ELR (cell line): ENCODE measurements around the gene WDR48.

Source experiments
- DNase-seq: peaks from one replicate; pipeline ENCODE4 v3.0.0-alpha.2; 2015; ENCODE audit warnings: low read depth

Gene WDR48

DNA sequence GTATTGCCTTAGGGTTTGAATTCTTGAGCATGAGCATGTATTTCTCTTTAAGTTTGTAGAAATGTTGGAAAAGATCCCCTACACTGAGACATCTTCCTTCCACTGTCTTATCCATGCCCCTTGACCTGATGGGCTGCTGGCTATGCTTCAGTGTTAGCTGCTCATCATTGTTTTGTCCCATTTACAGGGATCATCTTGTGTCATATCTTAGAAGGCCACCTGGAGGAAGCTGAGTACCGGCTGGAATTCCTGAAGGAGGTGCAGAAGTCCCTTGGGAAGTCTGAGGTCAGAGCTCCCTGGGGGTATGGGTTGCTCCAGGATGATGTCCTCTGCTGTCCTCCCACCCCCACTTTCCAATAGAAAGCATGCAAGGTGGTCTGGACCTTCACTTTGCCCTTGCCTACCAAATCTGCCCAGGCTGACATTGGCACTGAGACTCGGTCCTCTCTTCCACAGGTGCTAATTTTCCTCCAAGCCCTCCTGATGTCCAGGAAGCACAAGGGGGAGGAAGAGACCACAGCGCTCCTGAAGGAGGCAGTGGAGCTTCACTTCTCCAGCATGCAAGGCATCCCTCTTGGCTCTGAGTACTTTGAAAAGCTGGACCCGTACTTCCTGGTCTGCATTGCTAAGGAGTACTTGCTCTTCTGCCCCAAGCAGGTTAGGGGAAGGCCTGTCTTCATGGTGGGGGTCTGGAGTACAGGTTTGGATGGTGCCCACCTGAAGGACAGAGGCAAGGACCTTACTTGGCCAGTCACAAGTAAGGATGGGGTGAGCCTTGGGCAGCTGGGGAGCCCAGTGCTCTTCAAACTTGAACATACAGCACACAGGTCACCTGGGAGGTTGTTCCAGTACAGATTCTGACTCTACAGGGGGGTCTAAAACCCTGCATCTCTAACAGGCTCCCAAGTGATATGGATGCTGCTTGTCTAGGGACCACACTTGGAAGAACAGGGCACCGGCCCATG is 73.3 kb downstream of the WDR48 start:
- no peak for DNase-seq

DNA sequence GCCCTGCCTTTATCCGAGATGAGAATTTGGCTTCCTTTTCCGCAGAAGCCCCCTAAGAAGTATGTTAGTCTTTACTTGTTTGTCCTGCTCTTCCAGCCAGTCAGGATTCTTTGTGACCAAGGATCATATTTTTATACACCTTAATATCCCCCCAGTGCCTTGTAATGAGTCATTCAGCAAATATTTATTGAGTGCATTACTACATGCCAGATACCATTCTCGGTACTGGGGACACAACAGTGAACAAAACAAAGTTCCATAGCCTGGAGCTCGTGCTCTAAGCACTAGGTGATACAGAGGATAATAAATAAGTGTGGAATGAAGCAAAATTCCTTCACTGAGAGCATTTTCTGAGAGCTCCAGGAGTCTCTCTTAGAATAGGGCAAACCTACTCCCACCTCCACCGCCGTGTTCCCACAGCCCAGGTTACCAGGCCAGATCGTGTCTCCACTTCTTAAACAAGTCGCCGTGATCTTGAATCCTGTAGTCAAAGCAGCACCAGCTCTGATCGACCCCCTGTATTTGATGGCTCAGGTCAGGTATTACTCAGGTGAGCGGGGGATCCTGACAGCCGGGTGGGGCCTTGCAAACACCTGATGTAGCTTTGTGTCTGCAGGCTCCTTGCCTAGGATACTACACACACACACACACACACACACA is 74.2 kb downstream of the WDR48 start:
- peak; percentile 64 for DNase-seq

GRCh38 chr3:39126532-39127071 is 74.8 kb downstream of the WDR48 start:
- peak; percentile 68 for DNase-seq

GRCh38 chr3:39127269-39127907 is 75.6 kb downstream of the WDR48 start:
- no peak for DNase-seq

DNA sequence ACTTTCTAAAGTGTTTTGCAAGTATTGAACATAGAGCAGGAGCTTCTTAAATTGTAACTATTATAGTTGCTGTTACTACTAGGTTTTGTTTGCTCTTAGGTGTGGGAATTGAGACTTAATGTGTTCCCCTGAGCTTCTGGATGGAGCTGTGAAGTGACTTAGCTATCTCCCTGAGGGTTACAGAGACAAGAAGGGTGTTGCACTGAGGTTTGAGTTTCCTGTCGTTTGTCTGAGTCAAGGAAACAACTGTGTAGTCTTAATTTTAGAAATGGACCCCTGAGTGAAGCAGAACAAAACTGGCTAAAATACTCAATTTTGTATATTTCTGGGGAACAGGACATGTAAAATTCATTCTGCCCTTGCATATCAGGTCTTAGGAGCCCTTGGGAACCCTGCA is 76.1 kb downstream of the WDR48 start:
- DNase-seq = no peak

GRCh38 chr3:39128951-39129350 is 77.1 kb downstream of the WDR48 start:
- DNase-seq = no peak

DNA sequence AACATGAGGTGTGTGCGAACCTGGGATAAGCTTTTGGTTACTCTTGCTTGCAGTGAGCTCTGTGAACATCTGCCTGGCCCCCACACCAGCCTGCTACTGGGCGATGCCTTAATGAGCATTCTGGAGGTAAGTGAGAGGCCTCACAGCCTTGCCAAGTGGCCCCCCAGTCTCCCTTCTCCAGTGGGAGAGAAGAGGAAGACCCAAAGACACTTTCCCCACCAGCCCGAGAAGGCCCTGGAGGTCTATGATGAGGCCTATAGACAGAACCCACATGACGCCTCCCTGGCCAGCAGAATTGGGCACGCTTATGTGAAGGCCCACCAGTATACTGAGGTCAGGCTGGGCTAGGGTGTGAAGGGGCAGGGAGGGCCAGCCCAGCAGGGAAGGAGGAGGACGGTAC is 78.2 kb downstream of the WDR48 start:
- DNase-seq = no peak

DNA sequence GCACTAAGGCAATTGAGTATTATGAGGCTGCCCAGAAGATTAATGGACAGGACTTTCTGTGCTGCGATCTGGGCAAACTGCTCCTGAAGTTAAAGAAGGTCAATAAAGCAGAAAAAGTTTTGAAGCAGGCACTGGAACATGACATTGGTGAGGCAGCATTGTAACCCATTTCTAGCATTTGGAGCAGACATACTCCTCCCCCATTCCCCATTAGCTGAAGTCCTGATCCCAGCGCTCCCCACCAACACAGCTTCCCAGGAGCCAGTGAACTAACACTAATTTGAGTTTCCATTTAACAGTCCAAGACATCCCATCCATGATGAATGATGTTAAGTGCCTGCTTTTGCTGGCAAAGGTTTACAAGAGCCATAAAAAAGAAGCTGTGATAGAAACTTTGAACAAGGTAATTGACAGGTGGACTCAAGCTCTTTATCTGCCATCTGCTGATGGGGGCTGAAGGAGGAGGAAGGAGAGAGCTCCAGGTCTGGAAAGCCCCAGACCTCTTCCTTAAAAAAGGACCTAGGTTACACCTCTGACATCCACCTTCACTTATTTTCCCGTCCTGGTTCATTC is 79.0 kb downstream of the WDR48 start:
- DNase-seq = no peak

GRCh38 chr3:39132096-39133092 is 80.6 kb downstream of the WDR48 start:
- DNase-seq = no peak

DNA sequence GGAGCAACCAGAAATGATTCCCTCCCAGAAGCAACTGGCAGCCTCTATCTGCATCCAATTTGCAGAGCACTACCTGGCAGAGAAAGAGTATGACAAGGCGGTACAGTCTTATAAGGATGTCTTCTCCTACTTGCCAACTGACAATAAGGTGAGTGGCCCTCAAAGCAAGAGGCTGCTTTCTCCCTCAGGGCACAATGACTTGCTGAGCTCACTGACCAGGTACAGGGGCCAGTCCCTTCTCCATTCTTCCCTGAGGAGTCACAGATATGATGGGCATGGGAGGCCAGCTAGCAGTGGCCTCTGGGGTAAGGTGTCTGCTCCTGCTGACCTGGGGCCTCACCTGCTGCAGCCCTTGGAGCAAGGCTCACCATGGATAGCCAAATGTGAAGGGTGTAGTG is 81.3 kb downstream of the WDR48 start:
- no peak for DNase-seq

GRCh38 chr3:39133822-39134221 is 82.0 kb downstream of the WDR48 start:
- DNase-seq = no peak

DNA sequence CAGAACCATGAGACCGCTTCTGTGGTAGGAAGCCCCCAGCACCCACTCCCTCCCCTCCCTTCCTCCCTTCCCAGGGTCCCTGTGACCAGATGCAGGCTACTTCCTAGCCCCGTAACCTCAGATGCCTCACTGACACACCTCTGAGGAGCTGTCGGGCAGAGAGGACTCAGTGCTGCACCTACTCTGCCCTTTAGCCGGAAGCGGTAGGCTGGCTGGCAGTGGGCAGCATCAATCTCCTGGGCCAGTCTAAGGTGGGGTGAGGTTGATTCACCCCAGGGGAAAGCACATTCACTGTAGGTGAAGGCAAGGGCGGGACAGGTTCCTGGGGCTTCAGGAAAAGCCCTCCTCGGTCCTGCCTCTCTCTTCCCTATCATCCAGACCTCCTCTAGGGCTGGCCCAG is 82.5 kb downstream of the WDR48 start:
- no peak for DNase-seq

- no peak for DNase-seq
These were observed 83.5 kb downstream of the WDR48 start for GRCh38 chr3:39135170-39135805.

GRCh38 chr3:39136533-39137434 is 85.0 kb downstream of the WDR48 start:
- no peak for DNase-seq

- DNase-seq = no peak
These were observed 85.7 kb downstream of the WDR48 start for GRCh38 chr3:39137435-39137936.

- no peak for DNase-seq
These were observed 86.4 kb downstream of the WDR48 start for GRCh38 chr3:39137991-39138803.

DNA sequence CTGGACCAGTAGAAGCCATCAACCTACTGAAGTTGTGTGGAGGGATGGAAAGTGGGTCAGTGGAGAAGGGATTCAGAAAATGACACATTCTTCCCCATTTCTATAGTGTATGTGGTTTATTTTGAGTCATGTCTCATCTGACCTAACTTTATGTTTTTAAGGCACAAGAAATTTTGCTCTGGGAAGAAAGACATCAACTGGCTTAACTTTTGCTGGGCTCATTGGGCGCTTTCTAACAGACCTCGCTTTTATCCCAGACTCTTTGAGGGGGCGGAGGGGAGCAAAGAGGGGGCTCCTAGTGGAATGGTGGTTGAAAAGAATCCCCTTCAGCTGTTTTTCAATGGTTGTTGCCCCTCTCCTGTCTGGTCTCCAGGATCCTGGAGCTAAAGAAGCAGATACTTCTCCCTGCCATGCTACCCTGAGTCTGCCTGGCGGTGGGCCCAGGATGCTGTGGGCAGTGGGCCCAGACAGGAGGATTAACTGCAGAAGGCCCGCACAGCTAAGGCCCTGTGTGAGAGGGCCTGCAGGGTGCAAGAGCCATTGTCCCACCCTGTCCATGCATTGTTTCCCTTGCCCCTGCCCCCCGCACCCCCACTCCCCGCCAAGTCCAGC is 87.1 kb downstream of the WDR48 start:
- no peak for DNase-seq

DNA sequence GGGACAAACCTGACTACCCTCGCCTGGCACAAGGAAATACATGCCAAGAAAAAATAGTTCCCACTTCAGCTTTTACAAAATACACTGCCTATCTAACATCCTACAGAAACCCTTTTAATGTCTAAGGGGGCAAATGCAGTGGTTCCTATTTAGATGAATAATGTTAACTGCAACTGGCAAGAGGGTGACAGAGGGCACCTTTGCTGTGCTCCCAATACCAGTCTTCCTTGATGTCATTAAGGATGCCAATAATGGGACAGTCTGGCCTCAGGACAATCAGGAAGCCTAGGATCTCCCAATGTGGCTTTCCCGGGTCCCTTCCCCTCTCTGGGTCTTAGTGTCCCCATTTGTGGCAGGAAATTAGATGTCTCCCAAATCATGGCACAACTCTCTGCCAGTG is 87.6 kb downstream of the WDR48 start:
- DNase-seq = no peak
